ENCODE results near the gene MX2. TPM values are rescaled to one million over a fixed set of nuclear protein-coding genes. Genes with fewer than 3 reads are reported as not detected.
A peak's percentile ranks its signal among the peaks of the same experiment; 100 is the strongest.

Gene MX2
- total and polyA plus RNA-seq, 2 donors (not counting 3 experiments of a cell fraction or from before 2014, with no cell fraction given) = 0.01 TPM; not detected in 1

DNA sequence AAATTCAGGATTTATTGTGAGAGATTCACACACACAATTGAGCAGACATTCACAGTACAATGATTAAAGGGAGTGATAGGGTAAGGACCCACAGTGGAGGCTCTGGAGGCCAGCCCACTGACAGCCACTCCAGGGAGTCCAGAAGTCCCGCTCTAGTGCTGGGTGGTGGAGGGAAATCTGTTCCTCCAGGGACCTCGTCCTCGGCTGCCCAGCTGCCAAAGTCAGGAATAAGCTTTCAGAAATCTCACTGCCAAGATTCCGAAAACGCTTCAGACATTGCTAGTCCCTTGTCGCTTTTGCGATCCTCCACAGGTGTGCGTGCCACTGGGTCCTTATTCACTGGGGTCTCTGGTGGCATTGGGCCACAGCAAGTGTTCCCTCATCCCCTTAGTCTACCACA, 66.5 kb downstream of the MX2 start:
- ChIA-PET CTCF (no interaction called here), POLR2A (no interaction called here)
- BruUV-seq (replicated peaks) = no TSS peak

More for the DNA sequence above, 66.5 kb downstream of the MX2 start:
- FAIRE-seq (peak; percentile 21), DNase-seq (ENCODE audit: low read depth, low spot score) (no peak)
- Histone ChIP-seq H3K4me2 (ENCODE audit: insufficient read depth, low read length) (no peak overlapping the region), H3K9me1 (replicated peaks; ENCODE audit: control insufficient read depth, extremely low read depth, insufficient read depth, low read length) (no peaks in the 10 kb centered on the region), H3K9me3 (replicated peaks; ENCODE audit: control insufficient read depth, insufficient read depth, low read length) (no peaks in the 10 kb centered on the region), H3K27ac (ENCODE audit: insufficient read depth, low read depth, low read length) (no peak overlapping the region), H3K27me3 (ENCODE audit: control insufficient read depth in 2 of 2, insufficient read depth in 2 of 2, low read length in 2 of 2) (peaks cover 7 to 11% of the 10 kb centered on the region in 2 experiments), H3K4me1 (ENCODE audit: control insufficient read depth, extremely low read depth, insufficient read depth, low read length) (peaks cover 6% of the 10 kb centered on the region), H3K4me3 (replicated peaks in 1 of 3; ENCODE audit: insufficient read depth in 1 of 3, low read depth in 1 of 3, low read length in 3 of 3) (no peak overlapping the region), H3K36me3 (ENCODE audit: control insufficient read depth in 2 of 2, extremely low read depth in 1 of 2, insufficient read depth in 2 of 2, low read length in 2 of 2) (no peaks in the 10 kb centered on the region), H3K79me2 (ENCODE audit: control insufficient read depth, insufficient read depth, low read length) (no peaks in the 10 kb centered on the region), H3K9ac (replicated peaks; ENCODE audit: extremely low read depth, insufficient read depth, low read length) (no peak overlapping the region), H4K20me1 (replicated peaks; ENCODE audit: control insufficient read depth, extremely low read depth, insufficient read depth, low read length) (no peaks in the 10 kb centered on the region), H2AFZ (ENCODE audit: low read depth, low read length) (no peak overlapping the region)
- dilution Hi-C loops (cut with MboI; ENCODE audit: extremely low pct_ligation_motif_present, low sequenced_read_pairs) = no loop called here
- TF ChIP-seq POLR2AphosphoS5 (IDR thresholded peaks at IDR 0.05; ENCODE audit: insufficient read depth, low read depth, low read length) (no peak), JUN (IDR thresholded peaks at IDR 0.05; ENCODE audit: borderline replicate concordance, insufficient read depth, insufficient read length, low read depth) (no peak), MYC (IDR thresholded peaks at IDR 0.05; ENCODE audit: low read depth, low read length) (no peak), POLR2A (IDR thresholded peaks at IDR 0.05; ENCODE audit: low read depth, low read length) (no peak), EZH2 (IDR thresholded peaks at IDR 0.05; ENCODE audit: borderline replicate concordance, low read depth, low read length, severe bottlenecking) (no peak), GATA2 (IDR thresholded peaks at IDR 0.05; ENCODE audit: insufficient read depth, insufficient read length, low read depth, low read length) (no peak), FOS (IDR thresholded peaks at IDR 0.05; ENCODE audit: borderline replicate concordance, insufficient read depth, low read length) (no peak)
- TF ChIP-seq, protein P1, sequence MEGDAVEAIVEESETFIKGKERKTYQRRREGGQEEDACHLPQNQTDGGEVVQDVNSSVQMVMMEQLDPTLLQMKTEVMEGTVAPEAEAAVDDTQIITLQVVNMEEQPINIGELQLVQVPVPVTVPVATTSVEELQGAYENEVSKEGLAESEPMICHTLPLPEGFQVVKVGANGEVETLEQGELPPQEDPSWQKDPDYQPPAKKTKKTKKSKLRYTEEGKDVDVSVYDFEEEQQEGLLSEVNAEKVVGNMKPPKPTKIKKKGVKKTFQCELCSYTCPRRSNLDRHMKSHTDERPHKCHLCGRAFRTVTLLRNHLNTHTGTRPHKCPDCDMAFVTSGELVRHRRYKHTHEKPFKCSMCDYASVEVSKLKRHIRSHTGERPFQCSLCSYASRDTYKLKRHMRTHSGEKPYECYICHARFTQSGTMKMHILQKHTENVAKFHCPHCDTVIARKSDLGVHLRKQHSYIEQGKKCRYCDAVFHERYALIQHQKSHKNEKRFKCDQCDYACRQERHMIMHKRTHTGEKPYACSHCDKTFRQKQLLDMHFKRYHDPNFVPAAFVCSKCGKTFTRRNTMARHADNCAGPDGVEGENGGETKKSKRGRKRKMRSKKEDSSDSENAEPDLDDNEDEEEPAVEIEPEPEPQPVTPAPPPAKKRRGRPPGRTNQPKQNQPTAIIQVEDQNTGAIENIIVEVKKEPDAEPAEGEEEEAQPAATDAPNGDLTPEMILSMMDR (IDR thresholded peaks at IDR 0.05; ENCODE audit: extremely low read depth in 1 of 2, insufficient read depth in 1 of 2, low read depth in 1 of 2, low read length in 2 of 2) = no peak
- TF ChIP-seq, protein P2, sequence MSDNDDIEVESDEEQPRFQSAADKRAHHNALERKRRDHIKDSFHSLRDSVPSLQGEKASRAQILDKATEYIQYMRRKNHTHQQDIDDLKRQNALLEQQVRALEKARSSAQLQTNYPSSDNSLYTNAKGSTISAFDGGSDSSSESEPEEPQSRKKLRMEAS (IDR thresholded peaks at IDR 0.05; ENCODE audit: insufficient read depth, insufficient read length) = no peak
- intact Hi-C loops (cut with micrococcal nuclease) = no loop called here

Measured in endothelial cell of umbilical vein (primary cell).